GM23248 (cell line): ENCODE results near the gene PLCB4.

Experiments used
- EZH2 ChIP-seq: fragments of 200-600 bp; sonication (generic); IDR thresholded peaks from 2 replicates; pipeline ENCODE4 v1.6.1; 2018; ENCODE audit warnings: antibody characterized with exemption, mild to moderate bottlenecking; ENCODE audit not compliant: insufficient read depth, poor library complexity, severe bottlenecking
- EZH2phosphoT487 ChIP-seq: fragments of 200-600 bp; sonication (generic); IDR thresholded peaks from 2 replicates; pipeline ENCODE4 v1.6.1; 2018; ENCODE audit warnings: antibody characterized with exemption, moderate library complexity, mild to moderate bottlenecking, low read depth; ENCODE audit not compliant: insufficient read depth

DNA sequence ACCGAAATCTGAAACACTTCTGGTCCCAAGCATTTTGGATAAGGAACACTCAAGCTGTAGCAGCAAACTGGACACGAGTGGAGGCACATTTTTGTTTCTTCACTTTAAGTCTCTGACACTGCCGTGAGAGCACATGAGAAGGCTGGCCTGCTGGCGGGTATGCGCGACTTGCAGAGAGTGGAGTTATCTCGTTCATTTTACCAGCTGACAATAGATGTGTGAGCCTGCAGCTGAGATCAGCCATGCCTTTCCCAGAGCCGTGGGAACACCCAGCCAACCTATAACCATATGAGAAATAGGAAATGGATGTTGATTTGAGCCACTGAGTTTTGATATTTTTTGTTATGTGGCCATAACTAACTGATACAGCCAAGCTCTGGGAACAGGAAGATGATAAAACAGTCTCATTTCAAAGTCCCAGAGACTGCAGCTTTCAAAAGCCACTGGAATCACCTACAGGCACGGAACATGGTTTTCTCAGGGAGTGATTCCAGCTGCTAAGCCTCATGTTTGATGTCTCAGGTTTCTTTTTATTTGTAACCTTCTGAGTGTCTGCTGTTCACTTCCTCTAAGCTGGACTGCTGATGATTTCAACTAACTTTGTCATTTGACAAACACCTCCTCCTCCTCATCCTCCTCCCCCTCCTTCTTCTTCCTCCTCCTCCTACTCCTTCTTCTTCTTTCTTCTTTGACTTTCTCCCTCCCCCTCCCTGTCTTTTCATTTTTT lies 416.9 kb downstream of the PLCB4 start:
- no peak for TF ChIP-seq EZH2
- TF ChIP-seq EZH2phosphoT487, result no peak
